OCI-LY7 (cell line): ENCODE data around the gene ZNF800. TPM values are rescaled to one million over a fixed set of nuclear protein-coding genes. Genes with fewer than 3 reads are reported as not detected.

ENCODE experiments used
- BruUV-seq: library from RNA; stranded (reverse); fragments of 400-500 nt; replicated peaks from 2 replicates; lab custom pipeline; 2021; lab: Mats Ljungman, UMichigan
- CTCF ChIA-PET: fragments of 300-600 bp; sonication (Branson Sonifier 250); formaldehyde crosslinking; loops from one replicate; lab custom pipeline; 2022; ENCODE audit warnings: antibody characterized with exemption; ENCODE audit not compliant: unreplicated experiment; lab: Charles Lee
- POLR2A ChIA-PET: fragments of 300-600 bp; sonication (Branson Sonifier 250); formaldehyde crosslinking; loops from one replicate; lab custom pipeline; 2022; ENCODE audit warnings: antibody characterized with exemption; lab: Charles Lee
- DNase-seq: peaks from one replicate; pipeline ENCODE4 v3.0.0-alpha.2; 2015; ENCODE audit warnings: low spot score
- H2AFZ ChIP-seq: fragments of 200-600 bp; sonication (generic), shearing (Covaris generic); 2 replicates; pipeline ENCODE4 v1.6.1; 2014; ENCODE audit warnings: mild to moderate bottlenecking, antibody characterized with exemption, low read length, moderate library complexity
- H3K27ac ChIP-seq: fragments of 200-600 bp; sonication (generic); 2 replicates; pipeline ENCODE4 v1.5.1; 2014; ENCODE audit warnings: mixed run types, low read depth, mild to moderate bottlenecking, moderate library complexity, low read length, inconsistent platforms; ENCODE audit not compliant: poor library complexity, severe bottlenecking
- H3K36me3 ChIP-seq: fragments of 200-600 bp; sonication (generic); 2 replicates; pipeline ENCODE4 v1.6.1; 2014; ENCODE audit warnings: mild to moderate bottlenecking, antibody characterized with exemption, low read length, moderate library complexity, mixed read lengths; ENCODE audit not compliant: insufficient read depth
- H3K4me1 ChIP-seq: fragments of 200-600 bp; sonication (generic); 2 replicates; pipeline ENCODE4 v1.5.1; 2014; ENCODE audit warnings: mild to moderate bottlenecking, low read length; ENCODE audit not compliant: insufficient read depth, poor library complexity, severe bottlenecking
- H3K4me2 ChIP-seq: fragments of 200-600 bp; sonication (generic); 2 replicates; pipeline ENCODE4 v1.6.1; 2014; ENCODE audit warnings: mild to moderate bottlenecking, low read length
- H3K4me3 ChIP-seq: fragments of 200-600 bp; sonication (generic); 2 replicates; pipeline ENCODE4 v1.5.1; 2014; ENCODE audit warnings: mild to moderate bottlenecking, low read depth, low read length; ENCODE audit not compliant: poor library complexity, severe bottlenecking
- H3K79me2 ChIP-seq: fragments of 200-600 bp; sonication (generic); 2 replicates; pipeline ENCODE4 v1.6.1; 2016; ENCODE audit warnings: low read depth, mild to moderate bottlenecking, low read length, moderate library complexity, mixed read lengths; ENCODE audit not compliant: insufficient read depth
- H3K9me2 ChIP-seq: fragments of 200-600 bp; sonication (generic); 2 replicates; pipeline ENCODE4 v1.6.1; 2016; ENCODE audit warnings: mild to moderate bottlenecking, low read length, mixed read lengths; ENCODE audit not compliant: insufficient read depth
- H3K9me3 ChIP-seq: fragments of 200-600 bp; sonication (generic); 2 replicates; pipeline ENCODE4 v1.6.1; 2014; ENCODE audit warnings: mild to moderate bottlenecking, mixed run types, low read length, mixed read lengths
- H4K20me1 ChIP-seq: fragments of 200-600 bp; sonication (generic); 2 replicates; pipeline ENCODE4 v1.6.1; 2014; ENCODE audit warnings: mild to moderate bottlenecking, antibody characterized with exemption, low read length, moderate library complexity, mixed read lengths; ENCODE audit not compliant: insufficient read depth
- CTCF ChIP-seq: fragments of 200-600 bp; sonication (generic); conservative IDR thresholded peaks from 2 replicates; pipeline ENCODE4 v1.5.1; 2014; ENCODE audit warnings: mild to moderate bottlenecking, antibody characterized with exemption, low read length, moderate library complexity, mixed read lengths
- EZH2phosphoT487 ChIP-seq: fragments of 200-600 bp; sonication (generic); IDR thresholded peaks from 2 replicates; pipeline ENCODE4 v1.6.1; 2018; ENCODE audit warnings: low read depth, borderline replicate concordance, mild to moderate bottlenecking, mixed run types, antibody characterized with exemption, low read length, moderate library complexity, mixed read lengths
- intact Hi-C: fragments of 100-400 bp; cut with micrococcal nuclease; formaldehyde crosslinking; loops from one replicate; pipeline ENCODE4 v1.10.0; 2022; ENCODE audit not compliant: unreplicated experiment
- total RNA-seq, 2 experiments: library from RNA; depleted of rRNA in 1 of 2; stranded (reverse); fragments of >200 nt in 1 of 2; shearing (Covaris generic) in 1 of 2; gene quantifications; 2 replicates each; pipeline ENCODE4 v1.2.3, GENCODE V29; 2014 to 2022

ZNF800 gene
- total RNA-seq, 2 experiments from 2014 or later: 23.9 to 42.2 TPM

GRCh38 chr7:127361736-127362135 is 30.8 kb downstream of the ZNF800 start:
- peaks cover 11% of the 10 kb centered on the region; the same call in 1 of the 2 replicates for H4K20me1 ChIP-seq
- no peaks in the 10 kb centered on the region for H3K4me1 ChIP-seq
- H3K9me3 ChIP-seq: no peaks in the 10 kb centered on the region
- no peaks in the 10 kb centered on the region for H3K9me2 ChIP-seq
- no peak overlapping the region for H3K27ac ChIP-seq
- ChIA-PET POLR2A (interaction anchor here (0.6 to 1.4 kb wide), 5 partner anchors 12 to 375 kb away, joined by 3 read pairs; no protein-coding TSS in a partner anchor), CTCF (no interaction called here)
- TF ChIP-seq CTCF (no peak), EZH2phosphoT487 (no peak)
- no TSS peak for BruUV-seq
- no peak overlapping the region for H3K4me3 ChIP-seq
- no peak overlapping the region for H3K4me2 ChIP-seq
- peaks cover 35% of the 10 kb centered on the region; the same call in 1 of the 2 replicates for H3K79me2 ChIP-seq
- intact Hi-C loops: no loop called here
- H2AFZ ChIP-seq: no peak overlapping the region
- DNase-seq: no peak
- H3K36me3 ChIP-seq: peaks cover 89% of the 10 kb centered on the region

- ChIA-PET POLR2A (no interaction called here), CTCF (no interaction called here)
- H3K9me2 ChIP-seq: no peaks in the 10 kb centered on the region
- H3K9me3 ChIP-seq: no peaks in the 10 kb centered on the region
- no TSS peak for BruUV-seq
- H3K27ac ChIP-seq: no peak overlapping the region
- no peak overlapping the region for H3K4me3 ChIP-seq
- no peak for DNase-seq
- TF ChIP-seq CTCF (no peak), EZH2phosphoT487 (no peak)
- H3K4me2 ChIP-seq: no peak overlapping the region
- intact Hi-C loops: no loop called here
- H3K4me1 ChIP-seq: no peaks in the 10 kb centered on the region
- peaks cover 81% of the 10 kb centered on the region for H3K36me3 ChIP-seq
- H3K79me2 ChIP-seq: peaks cover 9% of the 10 kb centered on the region; the same call in 1 of the 2 replicates
- H4K20me1 ChIP-seq: 0 out of 2 replicates have a peak, but pooled peaks cover 1% of the 10 kb centered on the region
- no peak overlapping the region for H2AFZ ChIP-seq
Observed at GRCh38 chr7:127359011-127359410, 33.5 kb downstream of the ZNF800 start.

- Histone ChIP-seq H3K9me2 (no peaks in the 10 kb centered on the region), H3K36me3 (peaks cover 35% of the 10 kb centered on the region), H3K4me3 (no peak overlapping the region), H3K9me3 (no peaks in the 10 kb centered on the region), H3K4me2 (no peak overlapping the region), H2AFZ (no peak overlapping the region), H4K20me1 (no peaks in the 10 kb centered on the region), H3K4me1 (no peaks in the 10 kb centered on the region), H3K79me2 (no peaks in the 10 kb centered on the region), H3K27ac (no peak overlapping the region)
- BruUV-seq: no TSS peak
- no peak for TF ChIP-seq EZH2phosphoT487
- TF ChIP-seq CTCF: no peak
- ChIA-PET CTCF (no interaction called here), POLR2A (interaction anchor here (0.7 to 1.2 kb wide), 3 partner anchors 10 to 378 kb away, joined by 3 read pairs; no protein-coding TSS in a partner anchor)
- intact Hi-C loops: no loop called here
- no peak for DNase-seq
Observed at GRCh38 chr7:127353897-127354296, 38.6 kb downstream of the ZNF800 start.
